ENCODE results near the gene ZBTB6. TPM values are rescaled to one million over a fixed set of nuclear protein-coding genes. Genes with fewer than 3 reads are reported as not detected.

ZBTB6 gene
- total and polyA plus RNA-seq, 2 of the 13 experiments (the other 11 are each of a cell fraction or from before 2014, with no cell fraction given): 3.7 to 7.1 TPM

DNA sequence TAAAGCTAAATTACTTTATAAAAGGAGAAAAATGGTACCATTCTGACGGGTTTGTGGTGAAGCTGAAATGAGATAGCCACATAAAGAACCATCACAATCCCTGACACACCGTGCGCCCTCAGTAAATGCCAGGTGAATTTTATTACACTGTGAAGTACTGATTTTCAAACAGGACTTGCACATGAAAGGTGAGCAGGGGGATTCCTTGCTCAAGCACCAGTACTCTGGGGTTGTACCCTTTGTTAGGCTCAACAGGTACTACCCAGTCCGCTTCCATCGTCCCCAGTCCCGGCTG, 27.3 kb upstream of the ZBTB6 start (continued):
- TF ChIP-seq, protein P1, sequence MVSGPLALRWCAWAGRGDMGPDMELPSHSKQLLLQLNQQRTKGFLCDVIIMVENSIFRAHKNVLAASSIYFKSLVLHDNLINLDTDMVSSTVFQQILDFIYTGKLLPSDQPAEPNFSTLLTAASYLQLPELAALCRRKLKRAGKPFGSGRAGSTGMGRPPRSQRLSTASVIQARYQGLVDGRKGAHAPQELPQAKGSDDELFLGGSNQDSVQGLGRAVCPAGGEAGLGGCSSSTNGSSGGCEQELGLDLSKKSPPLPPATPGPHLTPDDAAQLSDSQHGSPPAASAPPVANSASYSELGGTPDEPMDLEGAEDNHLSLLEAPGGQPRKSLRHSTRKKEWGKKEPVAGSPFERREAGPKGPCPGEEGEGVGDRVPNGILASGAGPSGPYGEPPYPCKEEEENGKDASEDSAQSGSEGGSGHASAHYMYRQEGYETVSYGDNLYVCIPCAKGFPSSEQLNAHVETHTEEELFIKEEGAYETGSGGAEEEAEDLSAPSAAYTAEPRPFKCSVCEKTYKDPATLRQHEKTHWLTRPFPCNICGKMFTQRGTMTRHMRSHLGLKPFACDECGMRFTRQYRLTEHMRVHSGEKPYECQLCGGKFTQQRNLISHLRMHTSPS (CRISPR knock-in tag; IDR thresholded peaks at IDR 0.05; ENCODE audit: low read depth): no peak
- TF ChIP-seq ZNF709 (CRISPR knock-in tag; IDR thresholded peaks at IDR 0.05): 0 out of 2 replicates have a peak, but pooled peaks have one; percentile 44
- TF ChIP-seq, protein P2, sequence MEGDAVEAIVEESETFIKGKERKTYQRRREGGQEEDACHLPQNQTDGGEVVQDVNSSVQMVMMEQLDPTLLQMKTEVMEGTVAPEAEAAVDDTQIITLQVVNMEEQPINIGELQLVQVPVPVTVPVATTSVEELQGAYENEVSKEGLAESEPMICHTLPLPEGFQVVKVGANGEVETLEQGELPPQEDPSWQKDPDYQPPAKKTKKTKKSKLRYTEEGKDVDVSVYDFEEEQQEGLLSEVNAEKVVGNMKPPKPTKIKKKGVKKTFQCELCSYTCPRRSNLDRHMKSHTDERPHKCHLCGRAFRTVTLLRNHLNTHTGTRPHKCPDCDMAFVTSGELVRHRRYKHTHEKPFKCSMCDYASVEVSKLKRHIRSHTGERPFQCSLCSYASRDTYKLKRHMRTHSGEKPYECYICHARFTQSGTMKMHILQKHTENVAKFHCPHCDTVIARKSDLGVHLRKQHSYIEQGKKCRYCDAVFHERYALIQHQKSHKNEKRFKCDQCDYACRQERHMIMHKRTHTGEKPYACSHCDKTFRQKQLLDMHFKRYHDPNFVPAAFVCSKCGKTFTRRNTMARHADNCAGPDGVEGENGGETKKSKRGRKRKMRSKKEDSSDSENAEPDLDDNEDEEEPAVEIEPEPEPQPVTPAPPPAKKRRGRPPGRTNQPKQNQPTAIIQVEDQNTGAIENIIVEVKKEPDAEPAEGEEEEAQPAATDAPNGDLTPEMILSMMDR (CRISPR knock-in tag; IDR thresholded peaks at IDR 0.05): no peak
- TF ChIP-seq SPEN (CRISPR knock-in tag; IDR thresholded peaks at IDR 0.05; ENCODE audit: low read depth): no peak
- no peak for TF ChIP-seq ZNF598 (CRISPR knock-in tag; IDR thresholded peaks at IDR 0.05; ENCODE audit: borderline replicate concordance)
- no peak for TF ChIP-seq CENPX (CRISPR knock-in tag; IDR thresholded peaks at IDR 0.05)
- TF ChIP-seq ZNF317 (CRISPR knock-in tag; IDR thresholded peaks at IDR 0.05): peak; percentile 100
- TF ChIP-seq, protein P3, sequence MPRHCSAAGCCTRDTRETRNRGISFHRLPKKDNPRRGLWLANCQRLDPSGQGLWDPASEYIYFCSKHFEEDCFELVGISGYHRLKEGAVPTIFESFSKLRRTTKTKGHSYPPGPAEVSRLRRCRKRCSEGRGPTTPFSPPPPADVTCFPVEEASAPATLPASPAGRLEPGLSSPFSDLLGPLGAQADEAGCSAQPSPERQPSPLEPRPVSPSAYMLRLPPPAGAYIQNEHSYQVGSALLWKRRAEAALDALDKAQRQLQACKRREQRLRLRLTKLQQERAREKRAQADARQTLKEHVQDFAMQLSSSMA (CRISPR knock-in tag; IDR thresholded peaks at IDR 0.05): no peak
- TF ChIP-seq, protein P4, sequence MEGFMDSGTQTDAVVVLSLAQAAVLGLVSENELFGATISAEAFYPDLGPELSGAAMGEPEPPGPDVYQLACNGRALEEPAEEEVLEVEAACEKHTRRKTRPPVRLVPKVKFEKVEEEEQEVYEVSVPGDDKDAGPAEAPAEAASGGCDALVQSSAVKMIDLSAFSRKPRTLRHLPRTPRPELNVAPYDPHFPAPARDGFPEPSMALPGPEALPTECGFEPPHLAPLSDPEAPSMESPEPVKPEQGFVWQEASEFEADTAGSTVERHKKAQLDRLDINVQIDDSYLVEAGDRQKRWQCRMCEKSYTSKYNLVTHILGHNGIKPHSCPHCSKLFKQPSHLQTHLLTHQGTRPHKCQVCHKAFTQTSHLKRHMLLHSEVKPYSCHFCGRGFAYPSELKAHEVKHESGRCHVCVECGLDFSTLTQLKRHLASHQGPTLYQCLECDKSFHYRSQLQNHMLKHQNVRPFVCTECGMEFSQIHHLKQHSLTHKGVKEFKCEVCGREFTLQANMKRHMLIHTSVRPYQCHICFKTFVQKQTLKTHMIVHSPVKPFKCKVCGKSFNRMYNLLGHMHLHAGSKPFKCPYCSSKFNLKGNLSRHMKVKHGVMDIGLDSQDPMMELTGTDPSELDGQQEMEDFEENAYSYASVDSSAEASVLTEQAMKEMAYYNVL (CRISPR knock-in tag; IDR thresholded peaks at IDR 0.05; ENCODE audit: borderline replicate concordance): no peak
- TF ChIP-seq, protein P5, sequence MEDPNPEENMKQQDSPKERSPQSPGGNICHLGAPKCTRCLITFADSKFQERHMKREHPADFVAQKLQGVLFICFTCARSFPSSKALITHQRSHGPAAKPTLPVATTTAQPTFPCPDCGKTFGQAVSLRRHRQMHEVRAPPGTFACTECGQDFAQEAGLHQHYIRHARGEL (CRISPR knock-in tag; IDR thresholded peaks at IDR 0.05): no peak
- TF ChIP-seq SNRNP70 (IDR thresholded peaks at IDR 0.05; ENCODE audit: low read depth, low read length): no peak
- TF ChIP-seq ZNF768 (CRISPR knock-in tag; IDR thresholded peaks at IDR 0.05): no peak
- no peak for TF ChIP-seq ZNF235 (CRISPR knock-in tag; IDR thresholded peaks at IDR 0.05; ENCODE audit: borderline replicate concordance)
- no peak for TF ChIP-seq ZFX (CRISPR knock-in tag; IDR thresholded peaks at IDR 0.05; ENCODE audit: low read depth)
- no peak for TF ChIP-seq ZKSCAN8 (CRISPR knock-in tag; IDR thresholded peaks at IDR 0.05; ENCODE audit: borderline replicate concordance)
- no peak for TF ChIP-seq MYC (CRISPR knock-in tag; IDR thresholded peaks at IDR 0.05; ENCODE audit: borderline replicate concordance)
- 0 out of 2 replicates have a peak, but pooled peaks have one; percentile 32 for TF ChIP-seq CCDC6 (CRISPR knock-in tag; IDR thresholded peaks at IDR 0.05)

Measured in HepG2 (cell line).